CD4-positive, alpha-beta T cell (primary cell): ENCODE measurements around the gene TMC6. TPM values are rescaled to one million over a fixed set of nuclear protein-coding genes. Genes with fewer than 3 reads are reported as not detected.

Experiments
- ATAC-seq: fragments of 200-7000 bp; cut with Tn5 transposase; one replicate; pipeline ENCODE4 v1.10.0; 2022; ENCODE audit warnings: mild to moderate bottlenecking; ENCODE audit not compliant: poor library complexity
- CTCF ChIA-PET: fragments of 350-600 bp; sonication (Branson Sonifier 250); formaldehyde crosslinking; loops from one replicate; lab custom pipeline; 2021; ENCODE audit warnings: antibody characterized with exemption, inconsistent platforms; lab: Charles Lee
- POLR2A ChIA-PET: fragments of 350-600 bp; sonication (Branson Sonifier 250); formaldehyde crosslinking; loops from one replicate; lab custom pipeline; 2021; ENCODE audit warnings: antibody characterized with exemption, inconsistent platforms; lab: Charles Lee
- DNase-seq, 14 experiments: peaks; one replicate each; pipeline ENCODE4 v3.0.0-alpha.2; 2013 to 2020; ENCODE audit warnings: mixed read lengths in 2 of 14
- H3K27ac ChIP-seq, 2 donors: one replicate each; pipeline versions ENCODE4 v1.5.1 to v1.7.0; 2013; ENCODE audit warnings: low read length in 2 of 2, low read depth in 1 of 2, mild to moderate bottlenecking in 1 of 2
- H3K27me3 ChIP-seq, 2 experiments: 1 replicate in 1 of 2; 2 replicates in 1 of 2; pipeline versions ENCODE4 v1.6.1 to v1.7.0; 2013; ENCODE audit warnings: low read length in 2 of 2, control low read depth in 1 of 2, mild to moderate bottlenecking in 1 of 2, moderate library complexity in 1 of 2; ENCODE audit not compliant: insufficient read depth in 2 of 2, control insufficient read depth in 1 of 2
- H3K36me3 ChIP-seq: one replicate; pipeline ENCODE4 v1.6.1; 2013; ENCODE audit warnings: low read length, control low read depth; ENCODE audit not compliant: insufficient read depth
- H3K4me1 ChIP-seq: one replicate; pipeline ENCODE4 v1.6.1; 2013; ENCODE audit warnings: low read length, control low read depth; ENCODE audit not compliant: insufficient read depth
- H3K4me3 ChIP-seq: one replicate; pipeline ENCODE4 v1.5.1; 2013; ENCODE audit warnings: mild to moderate bottlenecking, low read length, moderate library complexity
- H3K9me3 ChIP-seq, 2 experiments: 1 replicate in 1 of 2; 2 replicates in 1 of 2; pipeline versions ENCODE4 v1.6.1 to v1.7.0; 2013; ENCODE audit warnings: low read length in 2 of 2, mild to moderate bottlenecking in 2 of 2, control low read depth in 1 of 2, moderate library complexity in 1 of 2; ENCODE audit not compliant: control insufficient read depth in 1 of 2, insufficient read depth in 1 of 2
- H3K27ac Mint-ChIP-seq: one replicate; pipeline ENCODE4 v1.8.0; 2020; ENCODE audit warnings: mixed read lengths
- H3K27me3 Mint-ChIP-seq: one replicate; pipeline ENCODE4 v1.8.0; 2021; ENCODE audit warnings: mixed read lengths
- H3K36me3 Mint-ChIP-seq: one replicate; pipeline ENCODE4 v1.8.0; 2021; ENCODE audit warnings: low read depth, mixed read lengths
- H3K4me1 Mint-ChIP-seq: one replicate; pipeline ENCODE4 v1.8.0; 2021; ENCODE audit warnings: low read depth, mixed read lengths
- H3K4me3 Mint-ChIP-seq: one replicate; pipeline ENCODE4 v1.8.0; 2020; ENCODE audit warnings: mild to moderate bottlenecking, mixed read lengths
- H3K9me3 Mint-ChIP-seq: one replicate; pipeline ENCODE4 v1.8.0; 2020; ENCODE audit warnings: mixed read lengths
- intact Hi-C, 2 experiments: fragments of 100-400 bp; cut with DNase I in 1 of 2; cut with micrococcal nuclease in 1 of 2; formaldehyde crosslinking; loops; one replicate each; pipeline versions ENCODE4 v1.15.1 to v1.9.0; 2023 to 2025; cut with DNase I, micrococcal nuclease
- total RNA-seq, 174 experiments: library from RNA in 2 of 174; stranded (reverse) in 2 of 174; gene quantifications; one replicate each; pipeline ENCODE4 v1.2.3 and lab custom pipeline; 2021 to 2026
- TF ChIP-seq, protein P1 (sequence below): fragments of 200-600 bp; IDR thresholded peaks from one replicate; pipeline ENCODE4 v1.8.0; 2022; ENCODE audit warnings: antibody characterized with exemption, mild to moderate bottlenecking

TMC6 gene
- total RNA-seq, 2 experiments from 2014 or later = 645 to 659 TPM

DNA sequence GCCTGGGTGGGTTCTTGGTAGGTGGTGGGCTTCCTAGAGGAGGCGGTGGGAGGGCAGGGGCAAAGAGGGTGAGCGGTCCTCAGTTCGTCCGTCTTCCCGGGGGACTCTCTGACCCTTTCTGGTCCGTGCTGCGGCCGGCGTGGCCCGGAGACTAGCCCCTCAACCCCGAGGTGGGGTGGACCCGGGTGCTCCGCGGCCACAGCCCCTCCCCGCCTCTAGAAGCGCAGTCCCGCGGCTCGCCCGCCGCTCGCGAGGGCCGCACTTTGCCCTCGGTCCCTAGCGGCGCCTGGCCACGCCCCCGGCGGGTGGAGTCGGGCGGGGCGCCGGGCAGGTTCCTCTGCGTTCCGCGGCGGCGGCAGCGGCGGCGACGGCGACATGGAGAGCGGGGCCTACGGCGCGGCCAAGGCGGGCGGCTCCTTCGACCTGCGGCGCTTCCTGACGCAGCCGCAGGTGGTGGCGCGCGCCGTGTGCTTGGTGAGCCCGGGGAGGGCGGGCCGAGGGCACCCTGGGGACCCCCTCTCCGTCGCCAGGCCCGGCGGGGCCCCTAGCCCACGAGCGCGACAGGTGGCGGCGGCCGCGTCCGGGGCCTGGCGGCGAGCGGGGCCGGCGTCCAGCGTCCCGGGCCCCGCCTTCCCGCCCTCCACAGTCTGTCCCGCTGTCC is 39.8 kb upstream of the TMC6 start, which contains the start of gene SYNGR2:
TSS of gene SYNGR2 (plus strand) at position 340 of the 661 bp plus-strand sequence. CDS start at position 376, 36 bp downstream.
- intact Hi-C loops = loop anchor here (1.0 to 5.0 kb wide), 4 partner anchors 28 to 46 kb away; partner anchors contain the start of genes BIRC5 (in 1 of the 2) and TMC8 (in 1 of the 2)

DNA sequence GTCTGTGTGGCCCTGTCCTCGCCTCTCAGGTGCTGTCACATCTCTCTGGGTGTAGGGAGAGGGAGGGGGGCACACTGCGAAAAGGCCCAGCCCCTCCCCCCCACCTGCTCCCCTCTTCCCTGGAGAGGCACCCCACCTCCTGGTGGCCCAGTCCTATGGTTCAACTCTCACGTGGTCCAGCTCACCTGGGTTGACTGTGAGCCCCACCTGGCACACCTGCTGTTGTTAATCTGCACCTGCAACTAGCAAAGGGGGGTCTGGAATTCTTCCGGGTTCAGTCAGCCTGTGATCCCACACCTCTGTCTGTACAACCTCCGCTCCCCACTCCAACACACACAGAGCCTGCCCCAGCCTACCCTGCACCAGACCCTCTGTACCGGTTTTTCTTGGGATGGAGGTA is 37.9 kb upstream of the TMC6 start:
- Mint-ChIP-seq H3K4me3 (no peak overlapping the region), H3K4me1 (peaks cover 17% of the 10 kb centered on the region), H3K27ac (no peak overlapping the region), H3K36me3 (no peaks in the 10 kb centered on the region), H3K27me3 (no peaks in the 10 kb centered on the region), H3K9me3 (no peaks in the 10 kb centered on the region)
- TF ChIP-seq, protein P1, sequence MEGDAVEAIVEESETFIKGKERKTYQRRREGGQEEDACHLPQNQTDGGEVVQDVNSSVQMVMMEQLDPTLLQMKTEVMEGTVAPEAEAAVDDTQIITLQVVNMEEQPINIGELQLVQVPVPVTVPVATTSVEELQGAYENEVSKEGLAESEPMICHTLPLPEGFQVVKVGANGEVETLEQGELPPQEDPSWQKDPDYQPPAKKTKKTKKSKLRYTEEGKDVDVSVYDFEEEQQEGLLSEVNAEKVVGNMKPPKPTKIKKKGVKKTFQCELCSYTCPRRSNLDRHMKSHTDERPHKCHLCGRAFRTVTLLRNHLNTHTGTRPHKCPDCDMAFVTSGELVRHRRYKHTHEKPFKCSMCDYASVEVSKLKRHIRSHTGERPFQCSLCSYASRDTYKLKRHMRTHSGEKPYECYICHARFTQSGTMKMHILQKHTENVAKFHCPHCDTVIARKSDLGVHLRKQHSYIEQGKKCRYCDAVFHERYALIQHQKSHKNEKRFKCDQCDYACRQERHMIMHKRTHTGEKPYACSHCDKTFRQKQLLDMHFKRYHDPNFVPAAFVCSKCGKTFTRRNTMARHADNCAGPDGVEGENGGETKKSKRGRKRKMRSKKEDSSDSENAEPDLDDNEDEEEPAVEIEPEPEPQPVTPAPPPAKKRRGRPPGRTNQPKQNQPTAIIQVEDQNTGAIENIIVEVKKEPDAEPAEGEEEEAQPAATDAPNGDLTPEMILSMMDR = no peak
- Histone ChIP-seq H3K27ac (no peak overlapping the region), H3K4me3 (no peak overlapping the region), H3K27me3 (no peaks in the 10 kb centered on the region), H3K4me1 (peaks cover 33% of the 10 kb centered on the region), H3K9me3 (no peaks in the 10 kb centered on the region), H3K36me3 (peaks cover 5% of the 10 kb centered on the region)
- CTCF ChIA-PET = interaction anchor here (1.3 kb wide), 1 partner anchor 10 kb away, joined by 5 read pairs; no protein-coding TSS in a partner anchor
- POLR2A ChIA-PET = no interaction called here
- ATAC-seq (no peak), DNase-seq (no peak)
- intact Hi-C loops = loop anchor here in 1 of 2 experiments (5.0 kb wide), 1 partner anchor 34 kb away; the partner anchor contains the start of gene TMC8

More for the DNA sequence above, 39.8 kb upstream of the TMC6 start, which contains the start of gene SYNGR2:
- Mint-ChIP-seq H3K4me3 (peak within 1 kb of the TSS; percentile 79), H3K9me3 (no peaks in the 10 kb centered on the region), H3K27me3 (no peaks in the 10 kb centered on the region), H3K27ac (peak within 1 kb of the TSS; percentile 71), H3K36me3 (peaks cover 17% of the 10 kb centered on the region), H3K4me1 (peaks cover 36% of the 10 kb centered on the region)
- no peaks in the 10 kb centered on the region for H3K9me3 ChIP-seq
- TF ChIP-seq, protein P1 = no peak
- ATAC-seq = peak; percentile 89
- H3K27ac ChIP-seq = peak within 1 kb of the TSS; percentile 71 to 74
- peak; percentile 76 to 94 (median 88) for DNase-seq
- no peaks in the 10 kb centered on the region for H3K27me3 ChIP-seq
- H3K4me3 ChIP-seq = peak within 1 kb of the TSS; percentile 72
- peaks cover 52% of the 10 kb centered on the region for H3K4me1 ChIP-seq
- H3K36me3 ChIP-seq = peaks cover 22% of the 10 kb centered on the region
- ChIA-PET POLR2A (no interaction called here), CTCF (interaction anchor here (0.7 kb wide), 1 partner anchor 83 kb away, joined by 5 read pairs; no protein-coding TSS in a partner anchor)

GRCh38 chr17:78164748-78165607 is 36.4 kb upstream of the TMC6 start:
- CTCF ChIA-PET = no interaction called here

More at GRCh38 chr17:78164748-78165607, 36.4 kb upstream of the TMC6 start:
- no peak for ATAC-seq
- Histone ChIP-seq H3K36me3 (no peaks in the 10 kb centered on the region), H3K27me3 (no peaks in the 10 kb centered on the region), H3K4me1 (peaks cover 19% of the 10 kb centered on the region), H3K4me3 (no peak overlapping the region), H3K9me3 (no peaks in the 10 kb centered on the region), H3K27ac (no peak overlapping the region)
- no peak overlapping the region for H3K27ac Mint-ChIP-seq
- DNase-seq = no peak
- H3K9me3 Mint-ChIP-seq = no peaks in the 10 kb centered on the region
- intact Hi-C loops = loop anchor here in 1 of 2 experiments (5.0 kb wide), 1 partner anchor 33 kb away; the partner anchor contains the start of gene TMC8
- TF ChIP-seq, protein P1 = no peak
- no peaks in the 10 kb centered on the region for H3K27me3 Mint-ChIP-seq
- POLR2A ChIA-PET = interaction anchor here (0.9 kb wide), 1 partner anchor 17 kb away, joined by 3 read pairs; no protein-coding TSS in a partner anchor
- no peaks in the 10 kb centered on the region for H3K36me3 Mint-ChIP-seq
- no peak overlapping the region for H3K4me3 Mint-ChIP-seq
- H3K4me1 Mint-ChIP-seq = peaks cover 7% of the 10 kb centered on the region
